ACHN (cell line): ENCODE measurements around the gene ETNPPL.

ENCODE experiments used
- DNase-seq: peaks from one replicate; pipeline ENCODE4 v3.0.0-alpha.2; 2015
- in situ Hi-C: cut with HindIII; loops from 2 replicates; pipeline ENCODE4 v1.10.0; 2017; ENCODE audit warnings: low sequenced_read_pairs, low pct_ligation_motif_present, low pct_unique_long_range_greater_than_20kb

ETNPPL gene

GRCh38 chr4:108709234-108709633 lies 53.6 kb downstream of the ETNPPL start:
- in situ Hi-C loops, result no loop called here
- DNase-seq, result no peak

GRCh38 chr4:108706289-108706688 lies 56.6 kb downstream of the ETNPPL start:
- in situ Hi-C loops, result no loop called here
- DNase-seq, result no peak

- in situ Hi-C loops, result no loop called here
- no peak for DNase-seq
Measured at GRCh38 chr4:108703966-108704365, 58.9 kb downstream of the ETNPPL start.

- in situ Hi-C loops, result no loop called here
Measured at GRCh38 chr4:108703370-108703769, 59.5 kb downstream of the ETNPPL start.

GRCh38 chr4:108702960-108703359 lies 59.9 kb downstream of the ETNPPL start:
- DNase-seq, result no peak
- in situ Hi-C loops, result no loop called here

More at GRCh38 chr4:108703370-108703769, 59.5 kb downstream of the ETNPPL start:
- no peak for DNase-seq

GRCh38 chr4:108700081-108700757 lies 62.6 kb downstream of the ETNPPL start:
- in situ Hi-C loops, result no loop called here
- no peak for DNase-seq

- in situ Hi-C loops, result no loop called here
- no peak for DNase-seq
Measured at GRCh38 chr4:108696160-108696559, 66.7 kb downstream of the ETNPPL start.

- in situ Hi-C loops, result no loop called here
- DNase-seq, result no peak
Measured at GRCh38 chr4:108695062-108695461, 67.8 kb downstream of the ETNPPL start.

GRCh38 chr4:108694423-108694822 lies 68.4 kb downstream of the ETNPPL start:
- no peak for DNase-seq
- in situ Hi-C loops, result no loop called here

- in situ Hi-C loops, result no loop called here
- DNase-seq, result no peak
Measured at GRCh38 chr4:108693819-108694218, 69.0 kb downstream of the ETNPPL start.

- no peak for DNase-seq
- in situ Hi-C loops, result no loop called here
Measured at GRCh38 chr4:108693211-108693610, 69.6 kb downstream of the ETNPPL start.
